Neural crest cell (in vitro differentiated cells): ENCODE results near the gene PDLIM1. TPM values are rescaled to one million over a fixed set of nuclear protein-coding genes. Genes with fewer than 3 reads are reported as not detected.

Source experiments
- DNase-seq: peaks from one replicate; pipeline ENCODE4 v3.0.0; 2021; ENCODE audit warnings: low read depth, mixed read lengths, low spot score
- H3K27ac Mint-ChIP-seq: one replicate; pipeline ENCODE4 v1.8.0; 2021; ENCODE audit warnings: mild to moderate bottlenecking, mixed read lengths; ENCODE audit not compliant: unreplicated experiment
- H3K27me3 Mint-ChIP-seq: 2 replicates; pipeline ENCODE4 v1.8.0; 2021; ENCODE audit warnings: low read depth, mild to moderate bottlenecking, mixed read lengths
- H3K36me3 Mint-ChIP-seq: 2 replicates; pipeline ENCODE4 v1.8.0; 2021; ENCODE audit warnings: low read depth, mild to moderate bottlenecking, mixed read lengths
- H3K4me1 Mint-ChIP-seq: 2 replicates; pipeline ENCODE4 v1.8.0; 2021; ENCODE audit warnings: mixed read lengths
- H3K4me3 Mint-ChIP-seq: one replicate; pipeline ENCODE4 v1.8.0; 2021; ENCODE audit warnings: mild to moderate bottlenecking, mixed read lengths
- H3K9me3 Mint-ChIP-seq: 2 replicates; pipeline ENCODE4 v1.8.0; 2021; ENCODE audit warnings: mixed read lengths
- long read RNA-seq: library from polyadenylated mRNA; unstranded; transcript quantifications from one replicate; pipeline ENCODE4 v2.0.0, GENCODE V29; 2020
- total RNA-seq: library from RNA; stranded (reverse); gene quantifications from 2 replicates; pipeline ENCODE4 v1.2.1, GENCODE V29; 2021
- TF ChIP-seq, protein P1 (sequence below): fragments of 200-600 bp; sonication (generic); conservative IDR thresholded peaks from 2 replicates; pipeline ENCODE4 v1.5.0; 2021; ENCODE audit warnings: antibody characterized with exemption, mild to moderate bottlenecking

The PDLIM1 gene, protein sequence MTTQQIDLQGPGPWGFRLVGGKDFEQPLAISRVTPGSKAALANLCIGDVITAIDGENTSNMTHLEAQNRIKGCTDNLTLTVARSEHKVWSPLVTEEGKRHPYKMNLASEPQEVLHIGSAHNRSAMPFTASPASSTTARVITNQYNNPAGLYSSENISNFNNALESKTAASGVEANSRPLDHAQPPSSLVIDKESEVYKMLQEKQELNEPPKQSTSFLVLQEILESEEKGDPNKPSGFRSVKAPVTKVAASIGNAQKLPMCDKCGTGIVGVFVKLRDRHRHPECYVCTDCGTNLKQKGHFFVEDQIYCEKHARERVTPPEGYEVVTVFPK
- total RNA-seq = 20.9 and 26.2 TPM in 2 replicates
- long read RNA-seq, transcript PDLIM1-201 (7 exons, 1,452 nt) = major isoform, 56 of 57 reads
- long read RNA-seq, partial matches to known transcripts = 0 of 57 reads
- long read RNA-seq, other reads (novel, unspliced or antisense) = 1 of 57 reads

DNA sequence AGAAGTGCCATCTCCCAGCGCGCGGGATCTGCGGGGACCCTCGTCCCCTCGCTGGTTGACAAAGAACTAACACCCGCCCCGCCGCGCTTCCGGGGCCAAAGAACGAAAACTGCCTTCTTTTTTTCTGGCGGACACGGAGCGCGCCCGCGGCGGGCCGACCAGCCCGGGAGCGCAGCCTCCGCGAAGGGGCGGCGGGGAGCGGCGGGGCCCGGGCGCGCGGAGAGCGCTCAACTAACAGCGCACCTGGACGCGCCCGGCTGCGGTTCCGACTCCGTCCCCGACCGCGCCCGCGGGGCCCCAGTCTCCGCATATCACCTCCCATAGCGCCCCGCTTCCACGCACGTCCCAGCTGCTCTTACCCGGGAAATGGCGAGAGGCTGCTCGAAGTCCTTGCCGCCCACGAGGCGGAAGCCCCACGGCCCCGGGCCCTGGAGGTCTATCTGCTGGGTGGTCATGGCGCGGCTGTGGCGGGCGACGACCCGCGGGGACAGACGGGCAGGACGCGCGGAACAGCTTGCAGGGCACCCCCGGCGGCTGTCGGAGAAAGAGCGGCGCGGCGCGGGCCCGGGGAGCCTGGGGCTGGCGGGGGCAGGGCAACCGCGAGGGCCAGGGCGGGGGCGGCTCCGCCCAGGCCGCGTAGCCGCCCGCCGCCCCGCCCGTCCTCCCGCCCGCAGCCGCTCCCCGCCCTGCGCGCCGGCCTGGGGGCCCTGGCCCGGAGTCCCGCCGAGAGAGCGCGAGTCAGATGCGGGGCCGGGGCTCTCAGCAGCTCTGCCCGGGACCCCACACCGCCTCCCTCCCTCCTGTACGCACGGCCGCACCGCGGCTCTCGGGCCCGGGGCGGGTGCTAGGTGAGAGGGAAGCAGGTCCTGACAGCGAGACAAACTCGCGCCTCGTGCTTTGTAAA is at the start of gene PDLIM1:
TSS of gene PDLIM1 (minus strand) at position 543 of the 904 bp plus-strand sequence. CDS start at position 455, 88 bp downstream.
- Mint-ChIP-seq H3K27me3 (peaks cover 59% of the 10 kb centered on the region), H3K4me1 (peaks cover 10% of the 10 kb centered on the region)
- DNase-seq = peak; percentile 51

GRCh38 chr10:95339863-95340262 is 49.1 kb upstream of the PDLIM1 start:
- Mint-ChIP-seq H3K9me3 (no peaks in the 10 kb centered on the region), H3K36me3 (no peaks in the 10 kb centered on the region), H3K27me3 (no peaks in the 10 kb centered on the region), H3K4me1 (peaks cover 18% of the 10 kb centered on the region), H3K27ac (no peak overlapping the region), H3K4me3 (no peak overlapping the region)
- no peak for DNase-seq
- TF ChIP-seq, protein P1, sequence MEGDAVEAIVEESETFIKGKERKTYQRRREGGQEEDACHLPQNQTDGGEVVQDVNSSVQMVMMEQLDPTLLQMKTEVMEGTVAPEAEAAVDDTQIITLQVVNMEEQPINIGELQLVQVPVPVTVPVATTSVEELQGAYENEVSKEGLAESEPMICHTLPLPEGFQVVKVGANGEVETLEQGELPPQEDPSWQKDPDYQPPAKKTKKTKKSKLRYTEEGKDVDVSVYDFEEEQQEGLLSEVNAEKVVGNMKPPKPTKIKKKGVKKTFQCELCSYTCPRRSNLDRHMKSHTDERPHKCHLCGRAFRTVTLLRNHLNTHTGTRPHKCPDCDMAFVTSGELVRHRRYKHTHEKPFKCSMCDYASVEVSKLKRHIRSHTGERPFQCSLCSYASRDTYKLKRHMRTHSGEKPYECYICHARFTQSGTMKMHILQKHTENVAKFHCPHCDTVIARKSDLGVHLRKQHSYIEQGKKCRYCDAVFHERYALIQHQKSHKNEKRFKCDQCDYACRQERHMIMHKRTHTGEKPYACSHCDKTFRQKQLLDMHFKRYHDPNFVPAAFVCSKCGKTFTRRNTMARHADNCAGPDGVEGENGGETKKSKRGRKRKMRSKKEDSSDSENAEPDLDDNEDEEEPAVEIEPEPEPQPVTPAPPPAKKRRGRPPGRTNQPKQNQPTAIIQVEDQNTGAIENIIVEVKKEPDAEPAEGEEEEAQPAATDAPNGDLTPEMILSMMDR = no peak

More for the DNA sequence above, at the start of gene PDLIM1:
- no peaks in the 10 kb centered on the region for H3K36me3 Mint-ChIP-seq
- H3K4me3 Mint-ChIP-seq = peak within 1 kb of the TSS; percentile 91
- TF ChIP-seq, protein P1 = peak; percentile 50
- H3K27ac Mint-ChIP-seq = peak within 1 kb of the TSS; percentile 87
- no peaks in the 10 kb centered on the region for H3K9me3 Mint-ChIP-seq

GRCh38 chr10:95337423-95338160 is 46.8 kb upstream of the PDLIM1 start:
- no peaks in the 10 kb centered on the region for H3K27me3 Mint-ChIP-seq
- H3K36me3 Mint-ChIP-seq = no peaks in the 10 kb centered on the region
- H3K4me3 Mint-ChIP-seq = no peak overlapping the region
- H3K4me1 Mint-ChIP-seq = peaks cover 11% of the 10 kb centered on the region
- no peak overlapping the region for H3K27ac Mint-ChIP-seq
- H3K9me3 Mint-ChIP-seq = no peaks in the 10 kb centered on the region
- DNase-seq = no peak
- TF ChIP-seq, protein P1 = no peak

DNA sequence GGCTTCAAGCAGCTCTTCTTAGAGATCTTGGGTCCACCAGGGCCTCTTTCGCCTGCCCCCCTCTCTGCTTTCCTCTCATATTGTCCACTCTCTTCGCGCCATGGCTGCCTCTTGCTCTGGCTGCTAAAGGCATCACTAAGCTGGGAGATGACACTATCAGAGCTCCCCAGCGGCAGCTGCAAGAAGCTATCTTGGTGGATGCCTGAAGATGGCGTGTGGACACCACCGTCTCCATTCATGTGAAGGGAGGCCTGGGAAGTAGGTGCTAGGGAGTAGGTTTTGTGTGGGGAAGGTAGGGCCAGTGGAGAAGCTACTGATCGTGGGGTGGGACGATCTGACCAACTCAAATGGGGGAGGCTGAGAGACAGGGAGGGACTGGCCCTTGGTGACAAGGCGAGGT is 45.9 kb upstream of the PDLIM1 start:
- H3K9me3 Mint-ChIP-seq = no peaks in the 10 kb centered on the region
- H3K27ac Mint-ChIP-seq = peak overlapping the region; percentile 85
- H3K4me1 Mint-ChIP-seq = peaks cover 6% of the 10 kb centered on the region
- H3K4me3 Mint-ChIP-seq = no peak overlapping the region
- TF ChIP-seq, protein P1 = no peak
- DNase-seq = no peak
- no peaks in the 10 kb centered on the region for H3K36me3 Mint-ChIP-seq
- no peaks in the 10 kb centered on the region for H3K27me3 Mint-ChIP-seq
